Natural killer cell (primary cell): ENCODE data around the gene PIGR. TPM values are rescaled to one million over a fixed set of nuclear protein-coding genes. Genes with fewer than 3 reads are reported as not detected.
A peak's percentile ranks its signal among the peaks of the same experiment; 100 is the strongest.

Source experiments
- ATAC-seq, 3 donors: fragments of 150-1000 bp in 2 of 3; fragments of 200-7000 bp in 1 of 3; cut with Tn5 transposase; 1 replicate in 1 of 3; 2 replicates in 2 of 3; pipeline ENCODE4 v1.10.0; 2021; ENCODE audit warnings: mild to moderate bottlenecking in 2 of 3, moderate library complexity in 2 of 3
- DNase-seq, 2 donors: peaks; one replicate each; pipeline versions ENCODE4 v3.0.0 to v3.0.0-alpha.2; 2013 to 2021; ENCODE audit warnings: mixed read lengths in 1 of 2
- H3K27ac ChIP-seq: one replicate; pipeline ENCODE4 v1.5.1; 2013; ENCODE audit warnings: mild to moderate bottlenecking, low read length
- H3K27me3 ChIP-seq: one replicate; pipeline ENCODE4 v1.6.1; 2013; ENCODE audit warnings: low read length; ENCODE audit not compliant: control insufficient read depth, insufficient read depth
- H3K36me3 ChIP-seq: one replicate; pipeline ENCODE4 v1.6.1; 2013; ENCODE audit warnings: low read length; ENCODE audit not compliant: control insufficient read depth, insufficient read depth
- H3K4me1 ChIP-seq: one replicate; pipeline ENCODE4 v1.6.1; 2013; ENCODE audit warnings: low read length; ENCODE audit not compliant: control insufficient read depth, insufficient read depth
- H3K4me3 ChIP-seq: one replicate; pipeline ENCODE4 v1.5.1; 2013; ENCODE audit warnings: low read length
- H3K9me3 ChIP-seq: one replicate; pipeline ENCODE4 v1.6.1; 2013; ENCODE audit warnings: low read length; ENCODE audit not compliant: control insufficient read depth, insufficient read depth
- H3K27ac Mint-ChIP-seq, 2 donors: one replicate each; pipeline ENCODE4 v1.8.0; 2022; ENCODE audit warnings: mild to moderate bottlenecking in 2 of 2, mixed read lengths in 2 of 2, moderate library complexity in 1 of 2
- H3K27me3 Mint-ChIP-seq, 2 donors: one replicate each; pipeline ENCODE4 v1.8.0; 2022; ENCODE audit warnings: low read depth in 2 of 2, mixed read lengths in 2 of 2
- H3K36me3 Mint-ChIP-seq: one replicate; pipeline ENCODE4 v1.8.0; 2022; ENCODE audit warnings: mixed read lengths
- H3K4me1 Mint-ChIP-seq, 2 donors: one replicate each; pipeline ENCODE4 v1.8.0; 2022; ENCODE audit warnings: mixed read lengths in 2 of 2
- H3K4me3 Mint-ChIP-seq: one replicate; pipeline ENCODE4 v1.8.0; 2022; ENCODE audit warnings: mild to moderate bottlenecking, moderate library complexity, mixed read lengths
- H3K9me3 Mint-ChIP-seq, 2 donors: one replicate each; pipeline ENCODE4 v1.8.0; 2022; ENCODE audit warnings: mixed read lengths in 2 of 2
- CTCF ChIP-seq: fragments of 200-600 bp; IDR thresholded peaks from one replicate; pipeline ENCODE4 v1.8.0; 2022; ENCODE audit warnings: antibody characterized with exemption
- WGBS: methylation state at CpG from one replicate; pipeline ENCODE4 v1.1.7; 2013; ENCODE audit warnings: missing lambda C conversion rate; ENCODE audit not compliant: insufficient coverage; 5-methylcytosine and 5-hydroxymethylcytosine counted together
- intact Hi-C: fragments of 100-400 bp; cut with micrococcal nuclease; formaldehyde crosslinking; loops from one replicate; pipeline ENCODE4 v1.14.2; 2022
- total RNA-seq, 4 donors: library from RNA; stranded (reverse); fragments of 120-200 nt in 1 of 4; gene quantifications; one replicate each; pipeline versions ENCODE4 v1.2.3 to v1.2.4, GENCODE V29; 2013 to 2022

PIGR gene
- total RNA-seq, 3 donors from 2014 or later (not counting 1 experiment from before 2014, with no cell fraction given): 0.38 TPM; not detected in 2

- H3K4me1 Mint-ChIP-seq: peaks cover 12% of the 10 kb centered on the region in 2 donors
- H3K27ac ChIP-seq: no peak overlapping the region
- H3K9me3 ChIP-seq: no peaks in the 10 kb centered on the region
- intact Hi-C loops: no loop called here
- no peak for TF ChIP-seq CTCF
- no peak overlapping the region for H3K4me3 ChIP-seq
- no peak overlapping the region for H3K4me3 Mint-ChIP-seq
- no peaks in the 10 kb centered on the region for H3K36me3 Mint-ChIP-seq
- no peak for DNase-seq
- ATAC-seq: no peak
- peaks cover 3 to 19% of the 10 kb centered on the region in 2 donors for H3K27me3 Mint-ChIP-seq
- 95% methylated on average over 3 of the region's 3 CpGs for WGBS
- no peaks in the 10 kb centered on the region for H3K27me3 ChIP-seq
- no peak overlapping the region for H3K27ac Mint-ChIP-seq
- no peaks in the 10 kb centered on the region for H3K9me3 Mint-ChIP-seq
- H3K4me1 ChIP-seq: peaks cover 2% of the 10 kb centered on the region
- H3K36me3 ChIP-seq: no peaks in the 10 kb centered on the region
Measured at GRCh38 chr1:206885341-206886060, 60.8 kb downstream of the PIGR start.

GRCh38 chr1:206883876-206884275 lies 62.4 kb downstream of the PIGR start:
- H3K9me3 ChIP-seq: no peaks in the 10 kb centered on the region
- no peaks in the 10 kb centered on the region for H3K4me1 ChIP-seq
- Mint-ChIP-seq H3K27me3 (peaks cover 3 to 23% of the 10 kb centered on the region in 2 donors), H3K27ac (no peak overlapping the region), H3K4me3 (no peak overlapping the region), H3K4me1 (peaks cover 9 to 10% of the 10 kb centered on the region in 2 donors), H3K9me3 (peaks cover 2% of the 10 kb centered on the region in 2 donors), H3K36me3 (peaks cover 5% of the 10 kb centered on the region)
- no peaks in the 10 kb centered on the region for H3K36me3 ChIP-seq
- H3K27me3 ChIP-seq: no peaks in the 10 kb centered on the region
- 38% methylated on average over 1 of the region's 2 CpGs for whole genome bisulfite sequencing
- no peak for DNase-seq
- TF ChIP-seq CTCF: no peak
- H3K4me3 ChIP-seq: no peak overlapping the region
- intact Hi-C loops: no loop called here
- peak; percentile 48 to 98 (median 63) for ATAC-seq
- H3K27ac ChIP-seq: no peak overlapping the region

GRCh38 chr1:206883160-206883559 lies 63.1 kb downstream of the PIGR start:
- Mint-ChIP-seq H3K36me3 (peaks cover 13% of the 10 kb centered on the region), H3K4me1 (peaks cover 9 to 10% of the 10 kb centered on the region in 2 donors), H3K4me3 (no peak overlapping the region), H3K27ac (no peak overlapping the region), H3K9me3 (peaks cover 2 to 5% of the 10 kb centered on the region in 2 donors), H3K27me3 (peaks cover 3 to 25% of the 10 kb centered on the region in 2 donors)
- H3K4me1 ChIP-seq: no peaks in the 10 kb centered on the region
- peaks cover 3% of the 10 kb centered on the region for H3K9me3 ChIP-seq
- DNase-seq: no peak
- no peak overlapping the region for H3K27ac ChIP-seq
- no peaks in the 10 kb centered on the region for H3K36me3 ChIP-seq
- no peak for ATAC-seq
- WGBS: 100% methylated on average over 1 of the region's 1 CpG
- no peak for TF ChIP-seq CTCF
- H3K27me3 ChIP-seq: no peaks in the 10 kb centered on the region
- no peak overlapping the region for H3K4me3 ChIP-seq
- intact Hi-C loops: no loop called here

- peak; percentile 37 for TF ChIP-seq CTCF
- WGBS: 81% methylated on average over 2 of the region's 3 CpGs
- H3K4me1 Mint-ChIP-seq: peaks cover 9 to 10% of the 10 kb centered on the region in 2 donors
- no peak for ATAC-seq
- Histone ChIP-seq H3K27ac (no peak overlapping the region), H3K4me1 (no peaks in the 10 kb centered on the region), H3K27me3 (no peaks in the 10 kb centered on the region), H3K9me3 (peaks cover 7% of the 10 kb centered on the region), H3K4me3 (no peak overlapping the region), H3K36me3 (no peaks in the 10 kb centered on the region)
- H3K36me3 Mint-ChIP-seq: peaks cover 15% of the 10 kb centered on the region
- peaks cover 3 to 25% of the 10 kb centered on the region in 2 donors for H3K27me3 Mint-ChIP-seq
- no peak overlapping the region for H3K4me3 Mint-ChIP-seq
- peaks cover 3 to 5% of the 10 kb centered on the region in 2 donors for H3K9me3 Mint-ChIP-seq
- no peak for DNase-seq
- no peak overlapping the region for H3K27ac Mint-ChIP-seq
- intact Hi-C loops: no loop called here
Measured at GRCh38 chr1:206882555-206882954, 63.7 kb downstream of the PIGR start.
